K562 (cell line): ENCODE results near the gene TRPV6. TPM values are rescaled to one million over a fixed set of nuclear protein-coding genes. Genes with fewer than 3 reads are reported as not detected.

ENCODE experiments used
- CREB3 ChIP-seq: fragments of 450-650 bp; conservative IDR thresholded peaks from 2 replicates; pipeline ENCODE4 v1.6.1; 2016; ENCODE audit warnings: missing genetic modification characterization, low read depth, mild to moderate bottlenecking, missing compliant biosample characterization, moderate library complexity
- CREM ChIP-seq: IDR thresholded peaks from 2 replicates; pipeline ENCODE4 v1.6.1; 2014; ENCODE audit warnings: antibody characterized with exemption, low read depth
- E2F6 ChIP-seq, 2 experiments: IDR thresholded peaks; 2 replicates each; pipeline ENCODE4 v1.6.1; 2011; ENCODE audit warnings: borderline replicate concordance in 1 of 2, control low read depth in 1 of 2, low read depth in 1 of 2, low read length in 1 of 2, mild to moderate bottlenecking in 1 of 2, mixed read lengths in 1 of 2, moderate library complexity in 1 of 2; ENCODE audit not compliant: insufficient read depth in 1 of 2, insufficient read length in 1 of 2, poor library complexity in 1 of 2, severe bottlenecking in 1 of 2; ENCODE audit errors: extremely low read depth in 1 of 2
- FOXP1 ChIP-seq: sonication (generic); formaldehyde crosslinking; IDR thresholded peaks from 2 replicates; pipeline ENCODE4 v1.8.0; 2022; ENCODE audit warnings: mild to moderate bottlenecking, missing genetic modification reagents
- HDAC1 ChIP-seq, 2 experiments: fragments of 450-650 bp; IDR thresholded peaks; 2 replicates each; pipeline ENCODE4 v1.6.1; 2016 to 2017; ENCODE audit warnings: inconsistent platforms in 1 of 2, mild to moderate bottlenecking in 1 of 2, moderate library complexity in 1 of 2
- JUNB ChIP-seq: fragments of 450-650 bp; formaldehyde crosslinking; conservative IDR thresholded peaks from 2 replicates; pipeline ENCODE4 v1.4.0; 2020; ENCODE audit warnings: mild to moderate bottlenecking
- LARP7 ChIP-seq: fragments of 450-650 bp; IDR thresholded peaks from 2 replicates; pipeline ENCODE4 v1.6.1; 2016
- MAFF ChIP-seq: IDR thresholded peaks from 2 replicates; pipeline ENCODE4 v1.6.1; 2012; ENCODE audit warnings: low read length, improper control_type of control experiment
- MXD1 ChIP-seq: fragments of 250-450 bp; sonication (Bioruptor Pico); IDR thresholded peaks from 2 replicates; pipeline ENCODE4 v1.8.0; 2021; ENCODE audit warnings: borderline replicate concordance, mild to moderate bottlenecking, moderate library complexity; ENCODE audit not compliant: poor library complexity, severe bottlenecking
- PTRF ChIP-seq: fragments of 450-650 bp; IDR thresholded peaks from 2 replicates; pipeline ENCODE4 v1.6.1; 2016; ENCODE audit warnings: mild to moderate bottlenecking, missing genetic modification characterization, missing compliant biosample characterization
- RB1 ChIP-seq: fragments of 450-650 bp; IDR thresholded peaks from 2 replicates; pipeline ENCODE4 v1.6.1; 2017; ENCODE audit warnings: low read depth, mild to moderate bottlenecking
- RBBP5 ChIP-seq: fragments of 200-600 bp; sonication (generic); IDR thresholded peaks from 2 replicates; pipeline ENCODE4 v1.6.1; 2012; ENCODE audit warnings: borderline replicate concordance, mild to moderate bottlenecking, low read length, control low read depth, inconsistent platforms; ENCODE audit not compliant: insufficient read depth, poor library complexity, severe bottlenecking
- SIRT6 ChIP-seq: IDR thresholded peaks from one replicate; pipeline ENCODE4 v1.6.1; 2012; ENCODE audit warnings: low read depth, mild to moderate bottlenecking, control low read depth, inconsistent platforms, low read length, moderate library complexity
- SREBF2 ChIP-seq: sonication (generic); formaldehyde crosslinking; IDR thresholded peaks from 2 replicates; pipeline ENCODE4 v1.4.0; 2020; ENCODE audit warnings: mild to moderate bottlenecking, missing genetic modification reagents
- SUPT5H ChIP-seq: fragments of 450-650 bp; IDR thresholded peaks from 2 replicates; pipeline ENCODE4 v1.6.1; 2016
- YY1 ChIP-seq, 3 experiments: IDR thresholded peaks; 2 replicates each; pipeline ENCODE4 v1.6.1; 2011; ENCODE audit warnings: low read length in 2 of 3, mild to moderate bottlenecking in 2 of 3, moderate library complexity in 2 of 3, borderline replicate concordance in 1 of 3, control low read depth in 1 of 3, low read depth in 1 of 3; ENCODE audit not compliant: insufficient read depth in 3 of 3, insufficient replicate concordance in 2 of 3, control insufficient read depth in 1 of 3, insufficient read length in 1 of 3; ENCODE audit errors: extremely low read depth in 1 of 3
- ZBTB43 ChIP-seq: sonication (generic); formaldehyde crosslinking; IDR thresholded peaks from 2 replicates; pipeline ENCODE4 v1.8.0; 2023; ENCODE audit warnings: mild to moderate bottlenecking, missing genetic modification reagents
- ZFX ChIP-seq: sonication (generic); formaldehyde crosslinking; IDR thresholded peaks from 2 replicates; pipeline ENCODE4 v1.8.0; 2022; ENCODE audit warnings: mild to moderate bottlenecking, missing genetic modification reagents, moderate library complexity
- ZNF354B ChIP-seq: fragments of 250-450 bp; sonication (Bioruptor Pico); IDR thresholded peaks from 2 replicates; pipeline ENCODE4 v1.4.0; 2020
- ZNF511 ChIP-seq: sonication (generic); formaldehyde crosslinking; IDR thresholded peaks from 2 replicates; pipeline ENCODE4 v1.8.0; 2022; ENCODE audit warnings: mild to moderate bottlenecking, missing genetic modification reagents
- ZNF668 ChIP-seq: fragments of 250-450 bp; sonication (Bioruptor Pico); IDR thresholded peaks from 2 replicates; pipeline ENCODE4 v1.8.0; 2022; ENCODE audit warnings: mild to moderate bottlenecking, inconsistent platforms
- polyA plus RNA-seq, 8 experiments: library from polyadenylated mRNA; depleted of rRNA in 4 of 8; stranded (reverse) in 5 of 8; unstranded in 3 of 8; fragments of >200 nt; fragmentation: Nextera tagmentation in 2 of 8; fragmentation: Illumina TruSeq in 1 of 8; extraction: Ambion mirVana in 2 of 8; extraction: Trizol in 1 of 8; gene quantifications; 2 replicates each; pipeline versions ENCODE4 v1.2.1 to v1.2.3, GENCODE V29; 2011 to 2014; ENCODE audit warnings: inconsistent platforms in 1 of 8, missing spikeins in 1 of 8
- total RNA-seq, 7 experiments: library from RNA; depleted of rRNA in 6 of 7; stranded (reverse); fragments of >200 nt in 6 of 7; fragmentation: Illumina TruSeq in 2 of 7; extraction: Trizol in 2 of 7; gene quantifications; 2 replicates each; pipeline versions ENCODE4 v1.2.1 to v1.2.3, GENCODE V29; 2011 to 2021; ENCODE audit warnings: low replicate concordance in 1 of 7

Gene TRPV6
- total and polyA plus RNA-seq, 9 of the 15 experiments (the other 6 are each of a cell fraction or from before 2014, with no cell fraction given) = 0.04 to 0.36 (median 0.11) TPM

- TF ChIP-seq ZNF511 (CRISPR knock-in tag) (peak; percentile 67), E2F6 (IDR thresholded peaks at IDR 0.05; ENCODE audit: borderline replicate concordance in 1 of 2, extremely low read depth in 1 of 2, insufficient read depth in 1 of 2, insufficient read length in 1 of 2, low read depth in 1 of 2, low read length in 1 of 2, poor library complexity in 1 of 2, severe bottlenecking in 1 of 2) (peak in 1 of 2 experiments; percentile 53), CREB3 (tag) (no peak), SIRT6 (no peak), ZNF668 (no peak), MAFF (no peak), RB1 (peak; percentile 84), JUNB (CRISPR knock-in tag) (no peak), YY1 (IDR thresholded peaks at IDR 0.05; ENCODE audit: borderline replicate concordance in 1 of 3, control insufficient read depth in 1 of 3, extremely low read depth in 1 of 3, insufficient read depth in 3 of 3, insufficient read length in 1 of 3, insufficient replicate concordance in 2 of 3, low read depth in 1 of 3, low read length in 2 of 3) (peak in 1 of 3 experiments; percentile 23), ZBTB43 (CRISPR knock-in tag) (peak; percentile 59; the same call in 1 of the 2 replicates), ZNF354B (no peak), SREBF2 (CRISPR knock-in tag) (0 out of 2 replicates have a peak, but pooled peaks have one; percentile 9), FOXP1 (CRISPR knock-in tag) (peak; percentile 33; the same call in 1 of the 2 replicates), RBBP5 (peak; percentile 17), LARP7 (0 out of 2 replicates have a peak, but pooled peaks have one; percentile 22), MXD1 (CRISPR knock-in tag) (no peak), PTRF (no peak), CREM (peak; percentile 11; the same call in 1 of the 2 replicates), HDAC1 (IDR thresholded peaks at IDR 0.05) (peak in 1 of 2 experiments; percentile 64; a peak in 1 of 4 replicates), SUPT5H (0 out of 2 replicates have a peak, but pooled peaks have one; percentile 26), ZFX (CRISPR knock-in tag) (peak; percentile 52)
These were observed 31.0 kb downstream of the TRPV6 start, which contains the start of gene EPHB6 (continued) for GRCh38 chr7:142854372-142855113.
